Measurements from ENCODE around the gene JAK3.

DNA sequence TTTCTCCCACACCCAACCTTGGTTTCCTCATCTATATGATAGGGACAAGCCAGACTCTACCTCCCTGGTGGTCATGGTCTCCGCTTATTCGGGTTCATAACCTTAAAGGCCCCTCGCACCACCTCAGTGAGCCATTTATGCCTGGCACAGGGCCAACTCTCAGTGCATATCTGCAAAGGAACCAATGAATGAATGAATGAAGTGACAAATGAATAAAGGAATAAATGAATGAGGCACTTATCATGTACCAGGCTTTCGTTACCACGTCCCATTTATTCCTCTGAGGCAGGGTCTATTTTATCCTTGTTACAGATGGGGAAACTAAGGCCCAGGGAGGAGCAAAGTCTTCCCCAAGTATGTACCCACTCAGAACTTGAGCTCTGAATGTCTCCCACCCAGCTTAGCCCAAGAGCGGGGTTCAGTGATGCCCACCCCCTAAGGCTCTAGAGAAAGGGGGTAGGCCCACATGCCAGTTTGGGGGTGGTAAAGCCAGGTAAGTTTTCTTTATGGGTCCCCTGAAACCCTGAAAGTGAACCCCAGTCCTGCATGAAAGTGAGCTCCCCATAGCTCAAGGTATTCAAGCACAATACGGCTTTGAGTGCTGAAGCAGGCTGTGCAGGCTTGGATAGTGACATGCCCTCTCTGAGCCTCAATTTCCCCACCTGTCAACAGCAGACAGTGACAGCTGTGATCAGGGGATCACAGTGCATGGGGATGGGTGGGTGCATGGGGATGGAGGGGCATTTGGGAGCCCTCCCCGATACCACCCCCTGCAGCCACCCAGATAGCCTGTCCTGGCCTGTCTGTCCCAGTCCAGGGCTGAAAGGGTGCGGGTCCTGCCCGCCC, 23.5 kb upstream of the JAK3 start:
- TF ChIP-seq CTCF (IDR thresholded peaks at IDR 0.05 in 8 of 11, conservative IDR thresholded peaks at IDR 0.05 in 3 of 11): no peak
- TF ChIP-seq POLR2A (IDR thresholded peaks at IDR 0.05): no peak
- TF ChIP-seq POLR2AphosphoS5 (IDR thresholded peaks at IDR 0.05): no peak

All from spleen (tissue), 7 donors.